K562 (cell line): ENCODE data around the gene SCFD2.

Source experiments
- ARNT ChIP-seq, 2 experiments: fragments of 450-650 bp; IDR thresholded peaks; 2 replicates each; pipeline ENCODE4 v1.6.1; 2016; ENCODE audit warnings: mild to moderate bottlenecking in 1 of 2
- EZH2 ChIP-seq: IDR thresholded peaks from 2 replicates; pipeline ENCODE4 v1.6.1; 2012; ENCODE audit warnings: low read depth, mild to moderate bottlenecking, inconsistent platforms, low read length, borderline replicate concordance
- NR1H2 ChIP-seq: sonication (generic); formaldehyde crosslinking; IDR thresholded peaks from 2 replicates; pipeline ENCODE4 v1.4.0; 2020; ENCODE audit warnings: mild to moderate bottlenecking, missing genetic modification reagents
- POLR2AphosphoS5 ChIP-seq: IDR thresholded peaks from 2 replicates; pipeline ENCODE4 v1.6.1; 2011; ENCODE audit warnings: mild to moderate bottlenecking, low read depth, low read length, moderate library complexity; ENCODE audit not compliant: control insufficient read depth, insufficient read depth
- TF ChIP-seq, protein P1 (sequence below): IDR thresholded peaks from 2 replicates; pipeline ENCODE4 v1.6.1; 2016; ENCODE audit warnings: missing genetic modification characterization, missing compliant biosample characterization

DNA sequence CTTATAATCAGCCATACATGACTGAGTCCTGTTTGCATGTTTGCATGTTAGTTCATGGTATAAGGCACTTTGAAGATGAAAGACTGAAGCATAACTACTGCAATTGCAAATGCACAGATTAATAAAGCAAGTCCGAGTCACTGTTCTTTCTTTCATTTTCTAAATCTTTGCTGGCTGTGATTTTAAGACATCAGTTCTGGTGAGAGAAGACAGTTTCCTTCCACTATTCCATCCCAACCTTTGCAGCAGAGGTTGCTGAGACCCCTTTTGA, 475.4 kb downstream of the SCFD2 start:
- no peak for TF ChIP-seq POLR2AphosphoS5
- no peak for TF ChIP-seq ARNT (IDR thresholded peaks at IDR 0.05)
- no peak for TF ChIP-seq NR1H2 (CRISPR knock-in tag)
- no peak for TF ChIP-seq EZH2
- TF ChIP-seq, protein P1, sequence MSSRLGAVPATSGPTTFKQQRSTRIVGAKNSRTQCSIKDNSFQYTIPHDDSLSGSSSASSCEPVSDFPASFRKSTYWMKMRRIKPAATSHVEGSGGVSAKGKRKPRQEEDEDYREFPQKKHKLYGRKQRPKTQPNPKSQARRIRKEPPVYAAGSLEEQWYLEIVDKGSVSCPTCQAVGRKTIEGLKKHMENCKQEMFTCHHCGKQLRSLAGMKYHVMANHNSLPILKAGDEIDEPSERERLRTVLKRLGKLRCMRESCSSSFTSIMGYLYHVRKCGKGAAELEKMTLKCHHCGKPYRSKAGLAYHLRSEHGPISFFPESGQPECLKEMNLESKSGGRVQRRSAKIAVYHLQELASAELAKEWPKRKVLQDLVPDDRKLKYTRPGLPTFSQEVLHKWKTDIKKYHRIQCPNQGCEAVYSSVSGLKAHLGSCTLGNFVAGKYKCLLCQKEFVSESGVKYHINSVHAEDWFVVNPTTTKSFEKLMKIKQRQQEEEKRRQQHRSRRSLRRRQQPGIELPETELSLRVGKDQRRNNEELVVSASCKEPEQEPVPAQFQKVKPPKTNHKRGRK (tag), result no peak
